Suprapubic skin (tissue), 4 donors: Measurements from ENCODE around the gene AQP5.

ENCODE experiments used
- POLR2A ChIP-seq, 2 donors: fragments of 450-650 bp; IDR thresholded peaks; one replicate each; pipeline ENCODE4 v1.6.1; 2017; ENCODE audit warnings: antibody characterized with exemption in 2 of 2, mild to moderate bottlenecking in 2 of 2, moderate library complexity in 2 of 2
- POLR2AphosphoS5 ChIP-seq, 3 donors: sonication (generic); formaldehyde crosslinking; IDR thresholded peaks; one replicate each; pipeline ENCODE4 v1.6.1; 2017; ENCODE audit warnings: antibody characterized with exemption in 3 of 3
- TF ChIP-seq, protein P1 (sequence below), 2 donors: fragments of 200-600 bp in 1 of 2; fragments of 450-650 bp in 1 of 2; sonication (generic) in 1 of 2; IDR thresholded peaks; one replicate each; pipeline ENCODE4 v1.5.1; 2016 to 2019; ENCODE audit warnings: antibody characterized with exemption in 2 of 2, mild to moderate bottlenecking in 1 of 2, moderate library complexity in 1 of 2

DNA sequence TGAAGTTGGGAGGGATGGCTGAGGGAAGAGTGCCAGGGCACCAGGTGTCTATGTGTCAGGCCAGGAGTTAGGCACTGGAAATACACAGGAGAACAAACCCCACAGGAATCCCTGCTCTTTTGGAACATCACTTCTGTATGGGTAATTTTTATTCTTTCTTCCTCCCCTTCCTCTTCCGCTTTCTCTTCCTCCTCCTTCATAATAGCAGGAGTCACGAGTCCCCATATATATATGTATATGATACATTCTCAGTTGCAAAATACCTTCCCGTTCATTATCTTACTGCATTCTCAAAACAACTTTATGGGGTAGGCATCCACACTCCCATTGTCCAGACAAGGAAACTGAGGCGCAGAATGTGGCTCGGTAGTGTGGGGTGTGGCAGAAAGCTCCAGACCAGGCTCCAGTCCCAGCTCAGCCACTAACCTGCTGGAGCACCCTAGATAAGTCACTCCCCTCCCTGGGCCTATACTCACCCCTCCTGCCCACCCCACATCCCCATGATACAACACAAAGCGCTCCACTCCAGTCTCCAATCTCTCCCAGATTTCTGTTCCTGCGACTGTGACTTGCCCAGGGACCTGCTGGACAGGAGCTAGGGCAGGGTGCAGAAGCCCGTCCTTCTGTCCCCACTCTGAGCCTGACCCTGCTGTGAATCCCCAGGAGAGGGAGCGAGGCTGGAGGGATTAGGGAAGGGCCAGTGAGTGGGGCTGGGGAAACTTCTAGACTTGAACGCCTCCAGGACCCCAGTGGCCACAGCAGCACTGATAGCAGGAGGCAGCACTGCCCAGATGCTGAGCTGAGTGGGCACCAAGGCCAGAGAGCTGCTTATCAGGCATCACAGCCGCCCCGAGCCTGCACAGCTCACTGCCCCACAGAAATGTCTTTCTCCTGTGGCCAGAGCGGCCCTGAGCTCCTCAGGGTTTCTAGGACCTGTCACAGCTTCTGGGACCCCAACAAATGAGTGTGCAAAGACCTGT, 12.5 kb upstream of the AQP5 start:
- TF ChIP-seq POLR2AphosphoS5 (IDR thresholded peaks at IDR 0.05) (no peak), POLR2A (IDR thresholded peaks at IDR 0.05) (no peak)
- TF ChIP-seq, protein P1, sequence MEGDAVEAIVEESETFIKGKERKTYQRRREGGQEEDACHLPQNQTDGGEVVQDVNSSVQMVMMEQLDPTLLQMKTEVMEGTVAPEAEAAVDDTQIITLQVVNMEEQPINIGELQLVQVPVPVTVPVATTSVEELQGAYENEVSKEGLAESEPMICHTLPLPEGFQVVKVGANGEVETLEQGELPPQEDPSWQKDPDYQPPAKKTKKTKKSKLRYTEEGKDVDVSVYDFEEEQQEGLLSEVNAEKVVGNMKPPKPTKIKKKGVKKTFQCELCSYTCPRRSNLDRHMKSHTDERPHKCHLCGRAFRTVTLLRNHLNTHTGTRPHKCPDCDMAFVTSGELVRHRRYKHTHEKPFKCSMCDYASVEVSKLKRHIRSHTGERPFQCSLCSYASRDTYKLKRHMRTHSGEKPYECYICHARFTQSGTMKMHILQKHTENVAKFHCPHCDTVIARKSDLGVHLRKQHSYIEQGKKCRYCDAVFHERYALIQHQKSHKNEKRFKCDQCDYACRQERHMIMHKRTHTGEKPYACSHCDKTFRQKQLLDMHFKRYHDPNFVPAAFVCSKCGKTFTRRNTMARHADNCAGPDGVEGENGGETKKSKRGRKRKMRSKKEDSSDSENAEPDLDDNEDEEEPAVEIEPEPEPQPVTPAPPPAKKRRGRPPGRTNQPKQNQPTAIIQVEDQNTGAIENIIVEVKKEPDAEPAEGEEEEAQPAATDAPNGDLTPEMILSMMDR (IDR thresholded peaks at IDR 0.05): no peak
